WTC11 (cell line): ENCODE results near the gene MEIG1. TPM values are rescaled to one million over a fixed set of nuclear protein-coding genes. Genes with fewer than 3 reads are reported as not detected.
"Not testable (repeated sequence)": the region's sequence is repeated elsewhere in the genome, so short reads cannot be mapped to it uniquely, and the experiment has no call there.

Experiments used
- ATAC-seq: fragments of 200-7000 bp; cut with Tn5 transposase; 2 replicates; pipeline ENCODE4 v1.10.0; 2021; ENCODE audit warnings: mild to moderate bottlenecking, moderate library complexity
- CTCF ChIA-PET: fragments of 300-600 bp; sonication (Branson Sonifier 250); formaldehyde crosslinking; loops from one replicate; lab custom pipeline; 2021; ENCODE audit warnings: antibody characterized with exemption; lab: Charles Lee
- POLR2A ChIA-PET: fragments of 350-600 bp; sonication (Branson Sonifier 250); formaldehyde crosslinking; loops from one replicate; lab custom pipeline; 2021; ENCODE audit warnings: antibody characterized with exemption; lab: Charles Lee
- DNase-seq: peaks from one replicate; pipeline ENCODE4 v3.0.0; 2021; ENCODE audit warnings: low spot score
- H3K27ac Mint-ChIP-seq: 2 replicates; pipeline ENCODE4 v1.8.0; 2021; ENCODE audit warnings: mixed read lengths
- H3K27me3 Mint-ChIP-seq: 2 replicates; pipeline ENCODE4 v1.8.0; 2021; ENCODE audit warnings: low read depth, mild to moderate bottlenecking, moderate library complexity, mixed read lengths
- H3K36me3 Mint-ChIP-seq: 2 replicates; pipeline ENCODE4 v1.8.0; 2021; ENCODE audit warnings: mixed read lengths
- H3K4me1 Mint-ChIP-seq: 2 replicates; pipeline ENCODE4 v1.8.0; 2022; ENCODE audit warnings: mixed read lengths
- H3K4me3 Mint-ChIP-seq: 2 replicates; pipeline ENCODE4 v1.8.0; 2021; ENCODE audit warnings: mild to moderate bottlenecking, moderate library complexity, mixed read lengths
- H3K9me3 Mint-ChIP-seq: 2 replicates; pipeline ENCODE4 v1.8.0; 2021; ENCODE audit warnings: mixed read lengths
- HMGA2 ChIP-seq: fragments of 250-450 bp; sonication (Bioruptor Pico); IDR thresholded peaks from 2 replicates; pipeline ENCODE4 v1.4.0; 2021; ENCODE audit warnings: mild to moderate bottlenecking, moderate library complexity
- KAT7 ChIP-seq: sonication (generic); formaldehyde crosslinking; IDR thresholded peaks from 2 replicates; pipeline ENCODE4 v1.8.1; 2023; ENCODE audit warnings: missing genetic modification reagents, mild to moderate bottlenecking, borderline replicate concordance
- PRDM15 ChIP-seq: sonication (generic); formaldehyde crosslinking; IDR thresholded peaks from 2 replicates; pipeline ENCODE4 v1.8.0; 2022; ENCODE audit warnings: missing genetic modification reagents
- ZBTB43 ChIP-seq: sonication (generic); formaldehyde crosslinking; IDR thresholded peaks from 2 replicates; pipeline ENCODE4 v1.8.1; 2023; ENCODE audit warnings: mild to moderate bottlenecking, missing genetic modification reagents
- total RNA-seq: library from RNA; stranded (reverse); gene quantifications from 3 replicates; pipeline ENCODE4 v1.2.3, GENCODE V29; 2021

The MEIG1 gene
- total RNA-seq, 1 experiment from 2014 or later = not detected

DNA sequence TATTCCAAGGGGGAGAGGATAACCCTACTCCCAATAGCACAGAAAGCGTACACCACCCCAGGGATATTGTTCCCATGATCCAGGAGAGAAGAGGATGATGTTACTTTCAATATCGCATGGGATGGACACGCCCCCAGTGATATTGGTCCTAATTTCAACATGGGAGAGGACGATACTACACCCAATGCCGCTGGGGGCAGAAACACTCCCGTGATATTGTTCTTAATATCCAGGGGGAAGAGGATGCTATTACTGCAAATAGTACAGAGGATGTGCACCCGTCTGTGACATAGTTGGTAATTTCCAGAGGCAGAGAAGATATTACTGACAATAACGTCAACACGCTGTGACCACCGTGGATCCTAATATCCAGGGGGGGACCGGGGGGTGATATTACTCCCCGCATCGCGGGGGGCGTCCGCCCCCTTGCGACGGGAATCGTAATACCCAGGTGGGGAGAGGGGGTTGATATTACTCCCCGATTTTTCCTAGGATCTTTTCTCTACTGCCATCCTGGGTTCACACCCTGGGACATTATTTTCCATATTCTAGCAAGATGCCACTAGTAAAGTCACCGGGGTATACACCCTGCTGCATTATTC lies 16.6 kb downstream of the MEIG1 start (continued):
- TF ChIP-seq PRDM15 (CRISPR knock-in tag) (no peak), KAT7 (CRISPR knock-in tag) (no peak)
- TF ChIP-seq, all 79 proteins: peak for 0

- no peaks in the 10 kb centered on the region for H3K4me1 Mint-ChIP-seq
- DNase-seq = no peak
Measured at GRCh38 chr10:14982744-14983143, 23.6 kb downstream of the MEIG1 start.

GRCh38 chr10:14989552-14989951 lies 30.4 kb downstream of the MEIG1 start:
- DNase-seq, H3K36me3 Mint-ChIP-seq, H3K27me3 Mint-ChIP-seq, H3K27ac Mint-ChIP-seq, H3K4me3 Mint-ChIP-seq, H3K9me3 Mint-ChIP-seq, POLR2A ChIA-PET, ATAC-seq, CTCF ChIA-PET: not testable (repeated sequence)
- peaks cover 14% of the 10 kb centered on the region; the same call in 1 of the 2 replicates for H3K4me1 Mint-ChIP-seq

More at GRCh38 chr10:14982744-14983143, 23.6 kb downstream of the MEIG1 start:
- no peak for ATAC-seq
- ChIA-PET CTCF (no interaction called here), POLR2A (no interaction called here)
- Mint-ChIP-seq H3K27ac (no peak overlapping the region), H3K36me3 (no peaks in the 10 kb centered on the region), H3K4me3 (no peak overlapping the region), H3K27me3 (peaks cover 4% of the 10 kb centered on the region; the same call in 1 of the 2 replicates), H3K9me3 (no peaks in the 10 kb centered on the region)
- TF ChIP-seq HMGA2 (CRISPR knock-in tag) (peak; percentile 71; the same call in 1 of the 2 replicates), ZBTB43 (CRISPR knock-in tag) (no peak)

GRCh38 chr10:14991035-14991749 lies 32.0 kb downstream of the MEIG1 start:
- ATAC-seq, H3K9me3 Mint-ChIP-seq, POLR2A ChIA-PET, H3K4me3 Mint-ChIP-seq, H3K36me3 Mint-ChIP-seq, H3K27me3 Mint-ChIP-seq, H3K27ac Mint-ChIP-seq: not testable (repeated sequence)
- CTCF ChIA-PET = interaction anchor here (0.7 to 2.5 kb wide), 5 partner anchors 10 to 115 kb away, joined by 3 to 12 read pairs (median 4); partner anchors contain the start of gene MEIG1
- DNase-seq = peak; percentile 74
- H3K4me1 Mint-ChIP-seq = peaks cover 14% of the 10 kb centered on the region; the same call in 1 of the 2 replicates

GRCh38 chr10:14992336-14992735 lies 33.1 kb downstream of the MEIG1 start:
- ATAC-seq, DNase-seq, H3K36me3 Mint-ChIP-seq, POLR2A ChIA-PET, H3K27ac Mint-ChIP-seq, H3K9me3 Mint-ChIP-seq, H3K27me3 Mint-ChIP-seq, H3K4me3 Mint-ChIP-seq: not testable (repeated sequence)
- H3K4me1 Mint-ChIP-seq = peaks cover 14% of the 10 kb centered on the region; the same call in 1 of the 2 replicates
- CTCF ChIA-PET = interaction anchor here (2.5 kb wide), 1 partner anchor 114 kb away, joined by 12 read pairs; no protein-coding TSS in a partner anchor

GRCh38 chr10:14993500-14994455 lies 34.6 kb downstream of the MEIG1 start:
- POLR2A ChIA-PET = not testable (repeated sequence)

More at GRCh38 chr10:14993500-14994455, 34.6 kb downstream of the MEIG1 start:
- DNase-seq, ATAC-seq, CTCF ChIA-PET, H3K27me3 Mint-ChIP-seq, H3K36me3 Mint-ChIP-seq, H3K9me3 Mint-ChIP-seq, H3K27ac Mint-ChIP-seq, H3K4me3 Mint-ChIP-seq: not testable (repeated sequence)
- H3K4me1 Mint-ChIP-seq = peaks cover 14% of the 10 kb centered on the region; the same call in 1 of the 2 replicates
